WTC11 (cell line): ENCODE data around the gene TRRAP. TPM values are rescaled to one million over a fixed set of nuclear protein-coding genes. Genes with fewer than 3 reads are reported as not detected.

Experiments used
- ATAC-seq: fragments of 200-7000 bp; cut with Tn5 transposase; 2 replicates; pipeline ENCODE4 v1.10.0; 2021; ENCODE audit warnings: mild to moderate bottlenecking, moderate library complexity
- CTCF ChIA-PET: fragments of 300-600 bp; sonication (Branson Sonifier 250); formaldehyde crosslinking; loops from one replicate; lab custom pipeline; 2021; ENCODE audit warnings: antibody characterized with exemption; lab: Charles Lee
- POLR2A ChIA-PET: fragments of 350-600 bp; sonication (Branson Sonifier 250); formaldehyde crosslinking; loops from one replicate; lab custom pipeline; 2021; ENCODE audit warnings: antibody characterized with exemption; lab: Charles Lee
- DNase-seq: peaks from one replicate; pipeline ENCODE4 v3.0.0; 2021; ENCODE audit warnings: low spot score
- H3K27ac Mint-ChIP-seq: 2 replicates; pipeline ENCODE4 v1.8.0; 2021; ENCODE audit warnings: mixed read lengths
- H3K27me3 Mint-ChIP-seq: 2 replicates; pipeline ENCODE4 v1.8.0; 2021; ENCODE audit warnings: low read depth, mild to moderate bottlenecking, moderate library complexity, mixed read lengths
- H3K36me3 Mint-ChIP-seq: 2 replicates; pipeline ENCODE4 v1.8.0; 2021; ENCODE audit warnings: mixed read lengths
- H3K4me1 Mint-ChIP-seq: 2 replicates; pipeline ENCODE4 v1.8.0; 2022; ENCODE audit warnings: mixed read lengths
- H3K4me3 Mint-ChIP-seq: 2 replicates; pipeline ENCODE4 v1.8.0; 2021; ENCODE audit warnings: mild to moderate bottlenecking, moderate library complexity, mixed read lengths
- H3K9me3 Mint-ChIP-seq: 2 replicates; pipeline ENCODE4 v1.8.0; 2021; ENCODE audit warnings: mixed read lengths
- ATF1 ChIP-seq: sonication (generic); formaldehyde crosslinking; IDR thresholded peaks from 2 replicates; pipeline ENCODE4 v1.8.1; 2023; ENCODE audit warnings: mild to moderate bottlenecking, moderate library complexity, missing genetic modification reagents
- ATF6 ChIP-seq: sonication (generic); formaldehyde crosslinking; IDR thresholded peaks from 2 replicates; pipeline ENCODE4 v1.8.1; 2023; ENCODE audit warnings: mild to moderate bottlenecking, missing genetic modification reagents
- CBFB ChIP-seq: sonication (generic); formaldehyde crosslinking; IDR thresholded peaks from 2 replicates; pipeline ENCODE4 v1.8.1; 2022; ENCODE audit warnings: mild to moderate bottlenecking, low read depth, missing genetic modification reagents
- CREB1 ChIP-seq: sonication (generic); formaldehyde crosslinking; IDR thresholded peaks from 2 replicates; pipeline ENCODE4 v1.8.0; 2023; ENCODE audit warnings: mild to moderate bottlenecking, missing genetic modification reagents
- CREM ChIP-seq: sonication (generic); formaldehyde crosslinking; IDR thresholded peaks from 2 replicates; pipeline ENCODE4 v1.8.1; 2022; ENCODE audit warnings: mild to moderate bottlenecking, missing genetic modification reagents, moderate library complexity
- CTCF ChIP-seq: fragments of 200-600 bp; IDR thresholded peaks from 2 replicates; pipeline ENCODE4 v1.8.0; 2022; ENCODE audit warnings: antibody characterized with exemption
- FOXP4 ChIP-seq: sonication (generic); formaldehyde crosslinking; IDR thresholded peaks from 2 replicates; pipeline ENCODE4 v1.8.0; 2022; ENCODE audit warnings: mild to moderate bottlenecking, missing genetic modification reagents
- GABPB1 ChIP-seq: sonication (generic); formaldehyde crosslinking; IDR thresholded peaks from 2 replicates; pipeline ENCODE4 v1.8.1; 2023; ENCODE audit warnings: mild to moderate bottlenecking, missing genetic modification reagents
- GTF2I ChIP-seq: fragments of 250-450 bp; sonication (Bioruptor Pico); conservative IDR thresholded peaks from 2 replicates; pipeline ENCODE4 v1.4.0; 2021; ENCODE audit warnings: mild to moderate bottlenecking
- HMGXB4 ChIP-seq: sonication (generic); formaldehyde crosslinking; IDR thresholded peaks from 2 replicates; pipeline ENCODE4 v1.8.1; 2023; ENCODE audit warnings: mild to moderate bottlenecking, moderate library complexity, missing genetic modification reagents
- JAZF1 ChIP-seq: fragments of 250-450 bp; sonication (Bioruptor Pico); IDR thresholded peaks from 2 replicates; pipeline ENCODE4 v1.9.0; 2021; ENCODE audit warnings: moderate library complexity, mild to moderate bottlenecking, inconsistent platforms
- PRDM15 ChIP-seq: sonication (generic); formaldehyde crosslinking; IDR thresholded peaks from 2 replicates; pipeline ENCODE4 v1.8.0; 2022; ENCODE audit warnings: missing genetic modification reagents
- SMAD4 ChIP-seq: sonication (generic); formaldehyde crosslinking; IDR thresholded peaks from 2 replicates; pipeline ENCODE4 v1.8.0; 2022; ENCODE audit warnings: mild to moderate bottlenecking, missing genetic modification reagents
- SOX15 ChIP-seq: fragments of 250-450 bp; sonication (Bioruptor Pico); IDR thresholded peaks from 2 replicates; pipeline ENCODE4 v1.9.0; 2021; ENCODE audit warnings: mild to moderate bottlenecking
- SP1 ChIP-seq: sonication (generic); formaldehyde crosslinking; conservative IDR thresholded peaks from 2 replicates; pipeline ENCODE4 v1.8.1; 2022; ENCODE audit warnings: missing genetic modification reagents
- TEAD1 ChIP-seq: sonication (generic); formaldehyde crosslinking; IDR thresholded peaks from 2 replicates; pipeline ENCODE4 v1.8.0; 2022; ENCODE audit warnings: mild to moderate bottlenecking, missing genetic modification reagents
- USF1 ChIP-seq: sonication (generic); formaldehyde crosslinking; IDR thresholded peaks from 2 replicates; pipeline ENCODE4 v1.8.0; 2022; ENCODE audit warnings: mild to moderate bottlenecking, missing genetic modification reagents
- ZBTB21 ChIP-seq: sonication (generic); formaldehyde crosslinking; IDR thresholded peaks from 2 replicates; pipeline ENCODE4 v1.8.1; 2023; ENCODE audit warnings: mild to moderate bottlenecking, missing genetic modification reagents, borderline replicate concordance
- ZNF121 ChIP-seq: sonication (generic); formaldehyde crosslinking; IDR thresholded peaks from 2 replicates; pipeline ENCODE4 v1.8.0; 2023; ENCODE audit warnings: missing genetic modification reagents
- ZNF138 ChIP-seq: sonication (generic); formaldehyde crosslinking; conservative IDR thresholded peaks from 2 replicates; pipeline ENCODE4 v1.8.1; 2022; ENCODE audit warnings: mild to moderate bottlenecking, moderate library complexity, missing genetic modification reagents
- ZNF263 ChIP-seq: sonication (generic); formaldehyde crosslinking; IDR thresholded peaks from 2 replicates; pipeline ENCODE4 v1.8.1; 2022; ENCODE audit warnings: low read depth, mild to moderate bottlenecking, moderate library complexity, missing genetic modification reagents
- ZNF396 ChIP-seq: fragments of 250-450 bp; sonication (Bioruptor Pico); IDR thresholded peaks from 2 replicates; pipeline ENCODE4 v1.8.0; 2021; ENCODE audit warnings: mild to moderate bottlenecking, moderate library complexity, borderline replicate concordance
- total RNA-seq: library from RNA; stranded (reverse); gene quantifications from 3 replicates; pipeline ENCODE4 v1.2.3, GENCODE V29; 2021
- TF ChIP-seq, protein P1 (sequence below): sonication (generic); formaldehyde crosslinking; IDR thresholded peaks from 2 replicates; pipeline ENCODE4 v1.8.0; 2023; ENCODE audit warnings: missing genetic modification reagents

The TRRAP gene
- total RNA-seq, 1 experiment from 2014 or later: 46.5 TPM

DNA sequence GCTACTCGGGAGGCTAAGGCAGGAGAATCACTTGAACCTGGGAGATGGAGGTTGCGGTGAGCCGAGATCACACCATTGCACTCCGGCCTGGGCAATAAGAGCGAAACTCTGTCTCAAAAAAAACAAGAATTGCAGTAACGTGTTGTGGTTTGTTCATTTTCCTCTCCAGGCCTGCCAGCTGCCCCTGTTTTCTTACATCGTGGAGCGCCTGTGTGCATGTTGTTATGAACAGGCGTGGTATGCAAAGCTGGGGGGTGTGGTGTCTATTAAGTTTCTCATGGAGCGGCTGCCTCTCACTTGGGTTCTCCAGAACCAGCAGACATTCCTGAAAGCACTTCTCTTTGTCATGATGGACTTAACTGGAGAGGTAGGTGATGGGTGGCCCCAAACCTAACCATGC is 52.1 kb downstream of the TRRAP start:
- POLR2A ChIA-PET: no interaction called here
- peaks cover 83% of the 10 kb centered on the region for H3K36me3 Mint-ChIP-seq

DNA sequence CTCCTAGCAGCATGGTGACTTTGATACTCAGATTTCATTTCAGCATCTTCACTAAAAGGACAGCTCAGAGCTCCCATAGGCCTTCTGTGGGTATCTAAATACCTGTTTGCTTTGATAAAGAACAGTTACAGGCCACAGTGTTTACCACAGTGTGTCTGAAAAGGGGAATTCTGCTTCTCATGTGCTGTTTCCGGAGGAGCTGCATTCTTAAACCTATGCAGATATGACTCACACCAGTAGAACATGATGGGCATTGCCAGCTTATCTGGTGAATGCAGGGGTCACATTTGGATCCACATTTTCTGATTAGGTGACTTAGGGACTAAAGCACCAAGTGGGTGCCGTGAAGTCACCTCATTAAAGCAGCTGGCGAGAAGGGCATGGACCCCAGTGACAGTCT is 52.6 kb downstream of the TRRAP start:
- H3K36me3 Mint-ChIP-seq: peaks cover 83% of the 10 kb centered on the region
- CTCF ChIA-PET: no interaction called here
- TF ChIP-seq CREB1: no peak
- TF ChIP-seq SP1: no peak
- no peak for TF ChIP-seq FOXP4 (CRISPR knock-in tag)
- no peak for TF ChIP-seq ZNF138 (CRISPR knock-in tag)
- TF ChIP-seq ZNF121: no peak
- no peak for TF ChIP-seq HMGXB4 (CRISPR knock-in tag)
- TF ChIP-seq, protein P1, sequence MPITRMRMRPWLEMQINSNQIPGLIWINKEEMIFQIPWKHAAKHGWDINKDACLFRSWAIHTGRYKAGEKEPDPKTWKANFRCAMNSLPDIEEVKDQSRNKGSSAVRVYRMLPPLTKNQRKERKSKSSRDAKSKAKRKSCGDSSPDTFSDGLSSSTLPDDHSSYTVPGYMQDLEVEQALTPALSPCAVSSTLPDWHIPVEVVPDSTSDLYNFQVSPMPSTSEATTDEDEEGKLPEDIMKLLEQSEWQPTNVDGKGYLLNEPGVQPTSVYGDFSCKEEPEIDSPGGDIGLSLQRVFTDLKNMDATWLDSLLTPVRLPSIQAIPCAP (CRISPR knock-in tag): no peak
- no peak for TF ChIP-seq PRDM15
- no peak for TF ChIP-seq ZBTB21
- TF ChIP-seq ATF1 (CRISPR knock-in tag): no peak
- no peak for TF ChIP-seq JAZF1
- no peak for TF ChIP-seq ZNF263 (CRISPR knock-in tag)
- no peak for TF ChIP-seq GTF2I (CRISPR knock-in tag)
- TF ChIP-seq CBFB (CRISPR knock-in tag): no peak
- DNase-seq (no peak), ATAC-seq (no peak)
- no peaks in the 10 kb centered on the region for H3K27me3 Mint-ChIP-seq
- H3K4me1 Mint-ChIP-seq: no peaks in the 10 kb centered on the region
- POLR2A ChIA-PET: no interaction called here
- no peaks in the 10 kb centered on the region for H3K9me3 Mint-ChIP-seq
- H3K4me3 Mint-ChIP-seq: no peak overlapping the region
- H3K27ac Mint-ChIP-seq: no peak overlapping the region

More for the DNA sequence above, 52.1 kb downstream of the TRRAP start:
- Mint-ChIP-seq H3K27ac (no peak overlapping the region), H3K9me3 (no peaks in the 10 kb centered on the region), H3K27me3 (no peaks in the 10 kb centered on the region), H3K4me1 (no peaks in the 10 kb centered on the region), H3K4me3 (no peak overlapping the region)
- ATAC-seq: no peak
- TF ChIP-seq GABPB1 (no peak), SOX15 (CRISPR knock-in tag) (no peak), SMAD4 (CRISPR knock-in tag) (no peak)
- CTCF ChIA-PET: no interaction called here
- DNase-seq: no peak

DNA sequence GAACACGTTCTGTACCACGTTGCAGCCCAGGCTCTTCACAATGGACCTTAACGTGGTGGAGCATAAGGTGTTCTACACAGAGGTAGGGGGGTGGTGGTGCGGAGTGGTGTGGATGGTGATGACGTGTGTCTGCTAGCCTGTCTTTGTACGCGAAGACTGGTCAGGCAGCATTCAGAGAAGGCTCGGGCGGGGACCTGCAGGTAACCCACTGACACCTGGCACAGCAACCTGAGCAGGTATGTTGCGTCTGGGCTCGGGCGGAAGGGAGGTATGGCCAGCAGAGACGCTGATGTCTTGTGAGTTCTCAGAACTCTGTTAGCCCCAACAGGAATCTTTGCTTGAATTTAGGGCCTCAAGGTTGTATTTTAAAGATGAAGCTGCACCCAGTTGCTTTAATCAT is 55.0 kb downstream of the TRRAP start:
- Mint-ChIP-seq H3K4me3 (no peak overlapping the region), H3K4me1 (no peaks in the 10 kb centered on the region), H3K27ac (no peak overlapping the region), H3K9me3 (no peaks in the 10 kb centered on the region), H3K36me3 (peaks cover 75% of the 10 kb centered on the region), H3K27me3 (no peaks in the 10 kb centered on the region)
- CTCF ChIA-PET: no interaction called here
- no peak for DNase-seq
- no peak for ATAC-seq
- POLR2A ChIA-PET: no interaction called here
- no peak for TF ChIP-seq ZNF396 (CRISPR knock-in tag)
- TF ChIP-seq ZNF263 (CRISPR knock-in tag): no peak
- no peak for TF ChIP-seq USF1 (CRISPR knock-in tag)
- TF ChIP-seq CREM: no peak
- TF ChIP-seq TEAD1 (CRISPR knock-in tag): no peak
- TF ChIP-seq ATF6 (CRISPR knock-in tag): no peak
- TF ChIP-seq CTCF: no peak
